HCT116 (cell line): ENCODE data around the gene LY6G6D. TPM values are rescaled to one million over a fixed set of nuclear protein-coding genes. Genes with fewer than 3 reads are reported as not detected.

Experiments
- ATAC-seq: fragments of 200-7000 bp; cut with Tn5 transposase; 2 replicates; pipeline ENCODE4 v1.9.1; 2020; ENCODE audit warnings: mild to moderate bottlenecking, moderate library complexity
- BruUV-seq: library from RNA; stranded (reverse); fragments of 400-500 nt; replicated peaks from 2 replicates; lab custom pipeline; 2021; lab: Mats Ljungman, UMichigan
- CTCF ChIA-PET: fragments of 300-600 bp; sonication (Branson Sonifier 250); formaldehyde crosslinking; loops from one replicate; lab custom pipeline; 2021; ENCODE audit warnings: antibody characterized with exemption; lab: Charles Lee
- POLR2A ChIA-PET: fragments of 300-600, 350-600 bp; sonication (Branson Sonifier 250); formaldehyde crosslinking; loops from one replicate; lab custom pipeline; 2021; ENCODE audit warnings: antibody characterized with exemption; lab: Charles Lee
- RAD21 ChIA-PET, 2 experiments: fragments of 300-600 bp; sonication (Branson Sonifier 250); formaldehyde crosslinking; loops; one replicate each; lab custom pipeline; 2023; ENCODE audit warnings: low total read pairs in 2 of 2; ENCODE audit not compliant: uncharacterized antibody in 2 of 2, unreplicated experiment in 2 of 2, low non-redundant PET in 1 of 2; lab: Charles Lee
- DNase-seq: peaks from one replicate; pipeline ENCODE4 v3.0.0-alpha.2; 2010; ENCODE audit warnings: low read depth, low spot score
- H2AFZ ChIP-seq: fragments of 200-600 bp; shearing (Covaris generic), sonication (generic); 2 replicates; pipeline ENCODE4 v1.6.1; 2017; ENCODE audit warnings: low read depth, mixed run types, mixed read lengths, antibody characterized with exemption, low read length; ENCODE audit not compliant: poor library complexity, severe bottlenecking
- H3K27ac ChIP-seq: 2 replicates; pipeline ENCODE4 v1.5.1; 2012; ENCODE audit warnings: low read depth, low read length
- H3K27me3 ChIP-seq: fragments of 200-600 bp; sonication (generic); 2 replicates; pipeline ENCODE4 v1.6.1; 2016; ENCODE audit warnings: mixed run types, low read length, mixed read lengths; ENCODE audit not compliant: insufficient read depth
- H3K36me3 ChIP-seq, 2 experiments: fragments of 200-500 bp in 1 of 2; fragments of 200-600 bp in 1 of 2; sonication (Bioruptor generic) in 1 of 2; sonication (generic) in 1 of 2; 2 replicates each; pipeline versions ENCODE4 v1.5.1 to v1.6.1; 2014 to 2016; ENCODE audit warnings: low read length in 2 of 2, inconsistent platforms in 1 of 2, mixed read lengths in 1 of 2, mixed run types in 1 of 2; ENCODE audit not compliant: insufficient read depth in 2 of 2, control insufficient read depth in 1 of 2
- H3K4me1 ChIP-seq, 2 experiments: fragments of 200-600 bp in 1 of 2; sonication (generic) in 1 of 2; 2 replicates each; pipeline versions ENCODE4 v1.5.1 to v1.6.1; 2012 to 2017; ENCODE audit warnings: low read length in 2 of 2, inconsistent platforms in 1 of 2, mild to moderate bottlenecking in 1 of 2, mixed read lengths in 1 of 2, mixed run types in 1 of 2, moderate library complexity in 1 of 2; ENCODE audit not compliant: insufficient read depth in 2 of 2, control insufficient read depth in 1 of 2
- H3K4me2 ChIP-seq: fragments of 200-600 bp; sonication (generic); 2 replicates; pipeline ENCODE4 v1.6.1; 2017; ENCODE audit warnings: mixed run types, low read length, mixed read lengths
- H3K4me3 ChIP-seq, 2 experiments: fragments of 200-600 bp in 1 of 2; sonication (generic) in 1 of 2; replicated peaks in 1 of 2; 2 replicates each; pipeline ENCODE4 v1.5.1; 2011 to 2016; ENCODE audit warnings: low read length in 2 of 2, control low read depth in 1 of 2, low read depth in 1 of 2, mild to moderate bottlenecking in 1 of 2, mixed read lengths in 1 of 2, mixed run types in 1 of 2
- H3K79me2 ChIP-seq: fragments of 200-600 bp; sonication (generic); 2 replicates; pipeline ENCODE4 v1.6.1; 2017; ENCODE audit warnings: mild to moderate bottlenecking, mixed run types, low read length, moderate library complexity, mixed read lengths; ENCODE audit not compliant: insufficient read depth
- H3K9ac ChIP-seq: fragments of 200-600 bp; sonication (generic); 2 replicates; pipeline ENCODE4 v1.6.1; 2016; ENCODE audit warnings: low read length, mixed read lengths
- H3K9me2 ChIP-seq: fragments of 200-600 bp; sonication (generic), shearing (Covaris generic); 2 replicates; pipeline ENCODE4 v1.6.1; 2017; ENCODE audit warnings: mixed run types, mild to moderate bottlenecking, moderate library complexity; ENCODE audit not compliant: insufficient read depth
- H3K9me3 ChIP-seq, 2 experiments: fragments of 200-500 bp in 1 of 2; fragments of 200-600 bp in 1 of 2; sonication (Bioruptor generic) in 1 of 2; sonication (generic) in 1 of 2; 2 replicates each; pipeline ENCODE4 v1.6.1; 2014 to 2017; ENCODE audit warnings: low read length in 2 of 2, mixed read lengths in 2 of 2, inconsistent platforms in 1 of 2, low read depth in 1 of 2, mild to moderate bottlenecking in 1 of 2, mixed run types in 1 of 2, moderate library complexity in 1 of 2; ENCODE audit not compliant: control insufficient read depth in 1 of 2, insufficient read depth in 1 of 2
- H4K20me1 ChIP-seq: fragments of 200-600 bp; sonication (generic), shearing (Covaris generic); 2 replicates; pipeline ENCODE4 v1.6.1; 2017; ENCODE audit warnings: mixed run types, mild to moderate bottlenecking, moderate library complexity; ENCODE audit not compliant: insufficient read depth
- ATF3 ChIP-seq: IDR thresholded peaks from 2 replicates; pipeline ENCODE4 v1.6.1; 2012
- CBX3 ChIP-seq: IDR thresholded peaks from 2 replicates; pipeline ENCODE4 v1.6.1; 2012; ENCODE audit warnings: low read depth
- CTCF ChIP-seq, 3 experiments: fragments of 200-600 bp in 1 of 3; sonication (generic) in 1 of 3; IDR thresholded peaks in 2 of 3; conservative IDR thresholded peaks in 1 of 3; 2 replicates each; pipeline ENCODE4 v1.5.1; 2012 to 2017; ENCODE audit warnings: low read depth in 2 of 3, low read length in 2 of 3, antibody characterized with exemption in 1 of 3, borderline replicate concordance in 1 of 3, control low read depth in 1 of 3, mild to moderate bottlenecking in 1 of 3, mixed read lengths in 1 of 3, mixed run types in 1 of 3, moderate library complexity in 1 of 3; ENCODE audit not compliant: insufficient read depth in 1 of 3
- EGR1 ChIP-seq: IDR thresholded peaks from 2 replicates; pipeline ENCODE4 v1.6.1; 2012; ENCODE audit warnings: low read depth
- EZH2phosphoT487 ChIP-seq: fragments of 200-600 bp; IDR thresholded peaks from 2 replicates; pipeline ENCODE4 v1.6.1; 2018; ENCODE audit warnings: antibody characterized with exemption, borderline replicate concordance
- FOSL1 ChIP-seq: IDR thresholded peaks from 2 replicates; pipeline ENCODE4 v1.6.1; 2012; ENCODE audit warnings: low read depth
- JUND ChIP-seq: IDR thresholded peaks from 2 replicates; pipeline ENCODE4 v1.6.1; 2012
- MAX ChIP-seq: IDR thresholded peaks from 2 replicates; pipeline ENCODE4 v1.6.1; 2012
- POLR2AphosphoS5 ChIP-seq: IDR thresholded peaks from 2 replicates; pipeline ENCODE4 v1.6.1; 2011; ENCODE audit warnings: mild to moderate bottlenecking, low read depth, low read length, moderate library complexity
- REST ChIP-seq: IDR thresholded peaks from 2 replicates; pipeline ENCODE4 v1.6.1; 2012; ENCODE audit warnings: low read depth
- SP1 ChIP-seq: IDR thresholded peaks from 2 replicates; pipeline ENCODE4 v1.6.1; 2012; ENCODE audit warnings: low read depth
- SRF ChIP-seq: IDR thresholded peaks from 2 replicates; pipeline ENCODE4 v1.6.1; 2012; ENCODE audit warnings: low read depth
- TCF7L2 ChIP-seq: IDR thresholded peaks from 2 replicates; pipeline ENCODE4 v1.7.0; 2011; ENCODE audit warnings: borderline replicate concordance, inconsistent platforms; ENCODE audit not compliant: insufficient read depth, insufficient read length; ENCODE audit errors: extremely low read depth
- YY1 ChIP-seq: IDR thresholded peaks from 2 replicates; pipeline ENCODE4 v1.6.1; 2011; ENCODE audit warnings: low read length, low read depth, moderate library complexity, mild to moderate bottlenecking; ENCODE audit not compliant: insufficient replicate concordance; ENCODE audit errors: extremely low read depth
- ZNF274 ChIP-seq: fragments of 200-500 bp; sonication (Bioruptor generic); IDR thresholded peaks from 2 replicates; pipeline ENCODE4 v1.6.1; 2014; ENCODE audit warnings: mild to moderate bottlenecking, low read depth, low read length, inconsistent platforms
- intact Hi-C: fragments of 100-400 bp; cut with micrococcal nuclease; formaldehyde crosslinking; loops from 2 replicates; pipeline ENCODE4 v1.10.0; 2022
- total RNA-seq: library from RNA; stranded (reverse); gene quantifications from one replicate; pipeline ENCODE4 v1.2.1, GENCODE V29; 2021; ENCODE audit not compliant: unreplicated experiment

The LY6G6D gene
- total RNA-seq, 1 experiment from 2014 or later, result not detected

GRCh38 chr6:31762878-31763618, 47.9 kb downstream of the LY6G6D start:
- ChIA-PET CTCF (no interaction called here), RAD21 (no interaction called here), POLR2A (no interaction called here)
- peak overlapping the region; percentile 39 for H3K4me2 ChIP-seq
- peaks cover 3 to 31% of the 10 kb centered on the region in 2 experiments; a peak in 2 of 4 replicates for H3K36me3 ChIP-seq
- no peaks in the 10 kb centered on the region for H4K20me1 ChIP-seq
- peak overlapping the region; percentile 1; the same call in 1 of the 2 replicates for H3K27ac ChIP-seq
- no peaks in the 10 kb centered on the region for H3K79me2 ChIP-seq
- H3K4me3 ChIP-seq, result no peak overlapping the region
- no peak for DNase-seq
- intact Hi-C loops, result no loop called here
- H2AFZ ChIP-seq, result no peak overlapping the region
- H3K9me3 ChIP-seq, result no peaks in the 10 kb centered on the region
- BruUV-seq, result no TSS peak
- H3K9me2 ChIP-seq, result no peaks in the 10 kb centered on the region
- peaks cover 7 to 18% of the 10 kb centered on the region in 2 experiments; a peak in 3 of 4 replicates for H3K4me1 ChIP-seq
- TF ChIP-seq ZNF274 (no peak), SP1 (no peak), EZH2phosphoT487 (no peak), ATF3 (no peak), YY1 (no peak), REST (no peak), POLR2AphosphoS5 (no peak; the same call in 1 of the 2 replicates), FOSL1 (no peak), TCF7L2 (no peak), MAX (no peak), EGR1 (no peak), SRF (no peak), JUND (no peak), CBX3 (no peak), CTCF (IDR thresholded peaks at IDR 0.05 in 2 of 3, conservative IDR thresholded peaks at IDR 0.05 in 1 of 3; ENCODE audit: borderline replicate concordance in 1 of 3, insufficient read depth in 1 of 3, low read depth in 2 of 3, low read length in 2 of 3) (no peak)
- TF ChIP-seq, all 23 proteins: peak for 0
- peak; percentile 24 for ATAC-seq
- no peak overlapping the region for H3K9ac ChIP-seq
- no peaks in the 10 kb centered on the region for H3K27me3 ChIP-seq
